ENCODE results near the gene SCMH1. TPM values are rescaled to one million over a fixed set of nuclear protein-coding genes. Genes with fewer than 3 reads are reported as not detected.

The SCMH1 gene
- polyA plus RNA-seq (2012; rRNA removed) = 38.5 and 41.7 TPM in 2 replicates
- polyA plus RNA-seq (2012; cell fraction: cytosol; rRNA removed) = 25.7 and 30.3 TPM in 2 replicates
- 85.8 and 122 TPM in 2 replicates for polyA plus RNA-seq (2012; cell fraction: nucleus; rRNA removed)

- Histone ChIP-seq H3K36me3 (replicated peaks in 1 of 2; ENCODE audit: control insufficient read depth in 1 of 2, insufficient read depth in 2 of 2, low read length in 1 of 2) (peaks cover 0 to 4% of the 10 kb centered on the region in 2 experiments), H3K4me2 (peak within 1 kb of the TSS; percentile 86), H3F3A (replicated peaks; ENCODE audit: insufficient read depth) (peaks cover 36% of the 10 kb centered on the region), H4K20me1 (ENCODE audit: insufficient read depth) (peaks cover 25% of the 10 kb centered on the region), H3K27ac (ENCODE audit: low read depth in 2 of 2, low read length in 1 of 2) (peak within 1 kb of the TSS; percentile 70 to 84), H3K27me3 (ENCODE audit: insufficient read depth) (no peaks in the 10 kb centered on the region), H3K9me2 (no peaks in the 10 kb centered on the region), H3K4me1 (ENCODE audit: control insufficient read depth in 1 of 2, insufficient read depth in 2 of 2, low read depth in 1 of 2, low read length in 1 of 2) (peaks cover 17 to 35% of the 10 kb centered on the region in 2 experiments; a peak in 3 of 4 replicates), H3K79me2 (ENCODE audit: insufficient read depth) (peaks cover 25% of the 10 kb centered on the region), H3K9me3 (no peaks in the 10 kb centered on the region), H2AFZ (ENCODE audit: low read depth) (peak within 1 kb of the TSS; percentile 78), H3K4me3 (ENCODE audit: low read depth in 2 of 2, low read length in 1 of 2) (peak within 1 kb of the TSS; percentile 66 to 84), H3K9ac (peak within 1 kb of the TSS; percentile 75)
- ChIA-PET POLR2A (no interaction called here), CTCF (interaction anchor here (1.3 to 1.4 kb wide), 2 partner anchors 12 to 13 kb away, joined by 3 read pairs; no protein-coding TSS in a partner anchor)
- no peak for TF ChIP-seq TEAD4 (IDR thresholded peaks at IDR 0.05; ENCODE audit: borderline replicate concordance, insufficient read depth)
- TF ChIP-seq NFIC (IDR thresholded peaks at IDR 0.05; ENCODE audit: borderline replicate concordance) = no peak
- peak; percentile 60 for TF ChIP-seq YY1 (IDR thresholded peaks at IDR 0.05; ENCODE audit: low read depth)
- TF ChIP-seq TAF1 (IDR thresholded peaks at IDR 0.05; ENCODE audit: borderline replicate concordance, low read depth, low read length) = peak; percentile 14; the same call in 1 of the 2 replicates
- WGBS (ENCODE audit: low lambda C conversion rate) = 0% methylated on average over 1 of the region's 85 CpGs
- peak; percentile 96 for DNase-seq
These were observed at the start of gene SCMH1 for GRCh38 chr1:41241749-41242341. Gene SCMH1, minus strand, starts transcription at chr1:41242306. Its CDS starts 56,173 bp downstream, at chr1:41186133.

DNA sequence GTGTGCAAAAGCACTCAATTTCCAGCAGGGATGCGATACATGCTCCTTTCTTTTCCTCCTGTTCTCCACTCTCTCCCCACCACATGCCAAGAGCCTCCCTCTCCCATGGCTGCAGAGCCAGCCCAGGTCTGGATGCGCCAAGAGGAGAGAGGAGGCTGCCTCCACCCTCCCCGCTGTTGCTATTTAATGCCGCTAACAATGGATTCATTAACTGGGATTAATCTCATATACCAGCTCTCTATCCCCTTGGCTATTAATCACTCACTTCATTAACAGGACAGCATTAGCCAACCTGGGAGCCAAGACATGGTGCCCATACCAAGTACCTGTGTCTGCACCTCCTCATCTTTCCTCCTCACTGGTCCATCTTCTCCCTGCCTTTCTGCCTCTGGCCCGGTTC, 49.1 kb upstream of the SCMH1 start:
- WGBS (ENCODE audit: low lambda C conversion rate) = 53% methylated on average over 5 of the region's 5 CpGs
- H3K4me1 ChIP-seq (ENCODE audit: control insufficient read depth in 1 of 2, insufficient read depth in 2 of 2, low read depth in 1 of 2, low read length in 1 of 2) = peaks cover 0 to 8% of the 10 kb centered on the region in 2 experiments; a peak in 1 of 4 replicates
- no peak overlapping the region for H2AFZ ChIP-seq (ENCODE audit: low read depth)
- POLR2A ChIA-PET = no interaction called here
- H3K4me2 ChIP-seq = no peak overlapping the region
- no peak overlapping the region for H3K4me3 ChIP-seq (ENCODE audit: low read depth in 2 of 2, low read length in 1 of 2)
- H3K36me3 ChIP-seq (replicated peaks in 1 of 2; ENCODE audit: control insufficient read depth in 1 of 2, insufficient read depth in 2 of 2, low read length in 1 of 2) = no peaks in the 10 kb centered on the region
- TF ChIP-seq FOXJ3 (CRISPR knock-in tag; IDR thresholded peaks at IDR 0.05) = no peak
- TF ChIP-seq RFX5 (IDR thresholded peaks at IDR 0.05; ENCODE audit: low read length) = no peak
- TF ChIP-seq TEAD4 (IDR thresholded peaks at IDR 0.05; ENCODE audit: borderline replicate concordance, insufficient read depth) = no peak
- TF ChIP-seq RAD21 (IDR thresholded peaks at IDR 0.05; ENCODE audit: low read length) = no peak
- TF ChIP-seq, protein P1, sequence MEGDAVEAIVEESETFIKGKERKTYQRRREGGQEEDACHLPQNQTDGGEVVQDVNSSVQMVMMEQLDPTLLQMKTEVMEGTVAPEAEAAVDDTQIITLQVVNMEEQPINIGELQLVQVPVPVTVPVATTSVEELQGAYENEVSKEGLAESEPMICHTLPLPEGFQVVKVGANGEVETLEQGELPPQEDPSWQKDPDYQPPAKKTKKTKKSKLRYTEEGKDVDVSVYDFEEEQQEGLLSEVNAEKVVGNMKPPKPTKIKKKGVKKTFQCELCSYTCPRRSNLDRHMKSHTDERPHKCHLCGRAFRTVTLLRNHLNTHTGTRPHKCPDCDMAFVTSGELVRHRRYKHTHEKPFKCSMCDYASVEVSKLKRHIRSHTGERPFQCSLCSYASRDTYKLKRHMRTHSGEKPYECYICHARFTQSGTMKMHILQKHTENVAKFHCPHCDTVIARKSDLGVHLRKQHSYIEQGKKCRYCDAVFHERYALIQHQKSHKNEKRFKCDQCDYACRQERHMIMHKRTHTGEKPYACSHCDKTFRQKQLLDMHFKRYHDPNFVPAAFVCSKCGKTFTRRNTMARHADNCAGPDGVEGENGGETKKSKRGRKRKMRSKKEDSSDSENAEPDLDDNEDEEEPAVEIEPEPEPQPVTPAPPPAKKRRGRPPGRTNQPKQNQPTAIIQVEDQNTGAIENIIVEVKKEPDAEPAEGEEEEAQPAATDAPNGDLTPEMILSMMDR (IDR thresholded peaks at IDR 0.05) = no peak
- no peak for TF ChIP-seq MAX (IDR thresholded peaks at IDR 0.05; ENCODE audit: low read depth)
- TF ChIP-seq SIN3A (IDR thresholded peaks at IDR 0.05; ENCODE audit: borderline replicate concordance, low read depth, low read length) = no peak
- TF ChIP-seq FOSL2 (IDR thresholded peaks at IDR 0.05; ENCODE audit: borderline replicate concordance, low read depth) = no peak
- no peak for TF ChIP-seq IRF3 (IDR thresholded peaks at IDR 0.05; ENCODE audit: low read depth, low read length)
- DNase-seq = no peak
- H3K27ac ChIP-seq (ENCODE audit: low read depth in 2 of 2, low read length in 1 of 2) = no peak overlapping the region
- H3F3A ChIP-seq (replicated peaks; ENCODE audit: insufficient read depth) = no peaks in the 10 kb centered on the region
- H4K20me1 ChIP-seq (ENCODE audit: insufficient read depth) = no peaks in the 10 kb centered on the region
- no peak overlapping the region for H3K9ac ChIP-seq
- H3K9me2 ChIP-seq = no peaks in the 10 kb centered on the region
- CTCF ChIA-PET = interaction anchor here (0.6 to 2.5 kb wide), 4 partner anchors 8 to 141 kb away, joined by 3 to 9 read pairs (median 3); no protein-coding TSS in a partner anchor
- no peaks in the 10 kb centered on the region for H3K9me3 ChIP-seq
- peaks cover 15% of the 10 kb centered on the region; the same call in 1 of the 2 replicates for H3K27me3 ChIP-seq (ENCODE audit: insufficient read depth)
- no peaks in the 10 kb centered on the region for H3K79me2 ChIP-seq (ENCODE audit: insufficient read depth)

Data from SK-N-SH (cell line).